Gastrocnemius medialis (tissue), 4 donors: ENCODE measurements around the gene LRFN5. TPM values are rescaled to one million over a fixed set of nuclear protein-coding genes. Genes with fewer than 3 reads are reported as not detected.

Experiments used
- ATAC-seq, 2 donors: fragments of 150-250 bp; one replicate each; pipeline ENCODE4 v1.9.1; 2016
- DNase-seq, 2 donors: peaks; one replicate each; pipeline ENCODE4 v3.0.0-alpha.2; 2019
- H3K27ac ChIP-seq, 4 donors: fragments of 200-600 bp; sonication (generic); 1 replicate in 1 of 4; 2 replicates in 3 of 4; pipeline ENCODE4 v1.5.1; 2016 to 2018; ENCODE audit warnings: mild to moderate bottlenecking in 2 of 4, moderate library complexity in 1 of 4
- H3K27me3 ChIP-seq, 3 donors: fragments of 200-600 bp; sonication (generic) in 2 of 3; 1 replicate in 1 of 3; 2 replicates in 2 of 3; pipeline versions ENCODE4 v1.5.1 to v1.6.0; 2016 to 2019; ENCODE audit warnings: mild to moderate bottlenecking in 1 of 3, moderate library complexity in 1 of 3
- H3K36me3 ChIP-seq, 2 donors: fragments of 200-600 bp; sonication (generic) in 1 of 2; one replicate each; pipeline ENCODE4 v1.5.1; 2017 to 2018
- H3K4me1 ChIP-seq, 2 donors: fragments of 200-600 bp; sonication (generic) in 1 of 2; one replicate each; pipeline ENCODE4 v1.5.1; 2016 to 2017; ENCODE audit warnings: mild to moderate bottlenecking in 2 of 2
- H3K4me3 ChIP-seq, 4 donors: fragments of 200-600 bp; sonication (generic) in 3 of 4; 1 replicate in 1 of 4; 2 replicates in 3 of 4; pipeline ENCODE4 v1.5.1; 2016 to 2019; ENCODE audit warnings: mild to moderate bottlenecking in 2 of 4
- H3K9me3 ChIP-seq, 3 donors: fragments of 200-600 bp; sonication (generic) in 2 of 3; 1 replicate in 1 of 3; 2 replicates in 2 of 3; pipeline ENCODE4 v1.5.1; 2016 to 2019
- POLR2A ChIP-seq, 2 donors: fragments of 450-650 bp; IDR thresholded peaks; one replicate each; pipeline ENCODE4 v1.6.1; 2017; ENCODE audit warnings: antibody characterized with exemption in 2 of 2, mild to moderate bottlenecking in 2 of 2, moderate library complexity in 2 of 2
- in situ Hi-C, 4 donors: fragments of 200-750 bp; cut with MboI; loops; one replicate each; pipeline versions ENCODE4 v1.15.0 to v1.8.0; 2017; ENCODE audit warnings: low sequenced_read_pairs in 4 of 4
- intact Hi-C: fragments of 100-400 bp; cut with DNase I; formaldehyde crosslinking; loops from one replicate; pipeline ENCODE4 v1.15.1; 2023; ENCODE audit warnings: low total_unique reads
- total RNA-seq, 4 donors: library from RNA; depleted of rRNA; stranded (reverse); fragments of >200 nt; gene quantifications; one replicate each; pipeline versions ENCODE4 v1.1.0 to v1.2.3, GENCODE V29; 2016
- TF ChIP-seq, protein P1 (sequence below), 5 experiments: fragments of 450-650 bp in 3 of 5; fragments of 200-600 bp in 2 of 5; sonication (generic) in 2 of 5; IDR thresholded peaks in 4 of 5; conservative IDR thresholded peaks in 1 of 5; 1 replicate in 4 of 5; 2 replicates in 1 of 5; pipeline ENCODE4 v1.5.1; 2016 to 2019; ENCODE audit warnings: antibody characterized with exemption in 5 of 5, mild to moderate bottlenecking in 3 of 5, moderate library complexity in 3 of 5

LRFN5 gene
- total RNA-seq, 4 donors from 2014 or later: 0.22 to 0.51 (median 0.33) TPM; not detected in 1

- H3K27ac ChIP-seq: no peak overlapping the region
- intact Hi-C loops (no loop called here), in situ Hi-C loops (no loop called here)
- DNase-seq: no peak
- TF ChIP-seq POLR2A (IDR thresholded peaks at IDR 0.05): no peak
- TF ChIP-seq, protein P1, sequence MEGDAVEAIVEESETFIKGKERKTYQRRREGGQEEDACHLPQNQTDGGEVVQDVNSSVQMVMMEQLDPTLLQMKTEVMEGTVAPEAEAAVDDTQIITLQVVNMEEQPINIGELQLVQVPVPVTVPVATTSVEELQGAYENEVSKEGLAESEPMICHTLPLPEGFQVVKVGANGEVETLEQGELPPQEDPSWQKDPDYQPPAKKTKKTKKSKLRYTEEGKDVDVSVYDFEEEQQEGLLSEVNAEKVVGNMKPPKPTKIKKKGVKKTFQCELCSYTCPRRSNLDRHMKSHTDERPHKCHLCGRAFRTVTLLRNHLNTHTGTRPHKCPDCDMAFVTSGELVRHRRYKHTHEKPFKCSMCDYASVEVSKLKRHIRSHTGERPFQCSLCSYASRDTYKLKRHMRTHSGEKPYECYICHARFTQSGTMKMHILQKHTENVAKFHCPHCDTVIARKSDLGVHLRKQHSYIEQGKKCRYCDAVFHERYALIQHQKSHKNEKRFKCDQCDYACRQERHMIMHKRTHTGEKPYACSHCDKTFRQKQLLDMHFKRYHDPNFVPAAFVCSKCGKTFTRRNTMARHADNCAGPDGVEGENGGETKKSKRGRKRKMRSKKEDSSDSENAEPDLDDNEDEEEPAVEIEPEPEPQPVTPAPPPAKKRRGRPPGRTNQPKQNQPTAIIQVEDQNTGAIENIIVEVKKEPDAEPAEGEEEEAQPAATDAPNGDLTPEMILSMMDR (IDR thresholded peaks at IDR 0.05 in 4 of 5, conservative IDR thresholded peaks at IDR 0.05 in 1 of 5): no peak
- H3K9me3 ChIP-seq: no peaks in the 10 kb centered on the region
- no peaks in the 10 kb centered on the region for H3K36me3 ChIP-seq
- no peaks in the 10 kb centered on the region for H3K4me1 ChIP-seq
- no peaks in the 10 kb centered on the region for H3K27me3 ChIP-seq
- ATAC-seq: no peak
- no peak overlapping the region for H3K4me3 ChIP-seq
These were observed 203.7 kb downstream of the LRFN5 start for GRCh38 chr14:41810362-41810761.

GRCh38 chr14:41817626-41818025 is 210.9 kb downstream of the LRFN5 start:
- intact Hi-C loops: no loop called here
- ATAC-seq: no peak
- H3K9me3 ChIP-seq: no peaks in the 10 kb centered on the region
- no peak overlapping the region for H3K27ac ChIP-seq
- DNase-seq: no peak
- H3K36me3 ChIP-seq: no peaks in the 10 kb centered on the region
- in situ Hi-C loops: no loop called here
- H3K27me3 ChIP-seq: no peaks in the 10 kb centered on the region
- H3K4me1 ChIP-seq: no peaks in the 10 kb centered on the region
- H3K4me3 ChIP-seq: no peak overlapping the region
- no peak for TF ChIP-seq POLR2A (IDR thresholded peaks at IDR 0.05)
- TF ChIP-seq, protein P1 (IDR thresholded peaks at IDR 0.05 in 4 of 5, conservative IDR thresholded peaks at IDR 0.05 in 1 of 5): no peak

DNA sequence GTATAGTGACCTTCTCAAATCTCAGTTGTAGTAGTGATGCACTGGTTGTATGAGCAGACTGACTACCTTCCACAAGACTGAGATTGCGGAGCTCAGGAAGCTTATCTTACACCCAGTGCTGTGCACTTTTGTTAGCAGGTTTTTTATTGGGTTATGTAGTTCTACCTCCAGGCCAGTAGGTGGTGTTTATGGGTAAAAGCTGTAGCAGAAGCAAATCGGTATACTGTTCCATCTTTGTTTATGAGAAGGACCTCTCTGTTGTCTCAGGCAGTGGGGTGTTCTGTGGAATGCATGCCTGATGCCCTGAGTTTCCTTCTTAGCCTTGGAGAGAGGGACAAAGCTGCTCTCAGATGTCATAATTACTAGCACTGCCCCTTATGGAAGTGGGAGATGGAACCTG is 217.8 kb downstream of the LRFN5 start:
- Histone ChIP-seq H3K27me3 (no peaks in the 10 kb centered on the region), H3K4me3 (no peak overlapping the region), H3K36me3 (no peaks in the 10 kb centered on the region), H3K9me3 (no peaks in the 10 kb centered on the region), H3K27ac (no peak overlapping the region), H3K4me1 (no peaks in the 10 kb centered on the region)
- TF ChIP-seq, protein P1 (IDR thresholded peaks at IDR 0.05 in 4 of 5, conservative IDR thresholded peaks at IDR 0.05 in 1 of 5): no peak
- TF ChIP-seq POLR2A (IDR thresholded peaks at IDR 0.05): no peak
- intact Hi-C loops (no loop called here), in situ Hi-C loops (no loop called here)
- DNase-seq (no peak), ATAC-seq (no peak)

DNA sequence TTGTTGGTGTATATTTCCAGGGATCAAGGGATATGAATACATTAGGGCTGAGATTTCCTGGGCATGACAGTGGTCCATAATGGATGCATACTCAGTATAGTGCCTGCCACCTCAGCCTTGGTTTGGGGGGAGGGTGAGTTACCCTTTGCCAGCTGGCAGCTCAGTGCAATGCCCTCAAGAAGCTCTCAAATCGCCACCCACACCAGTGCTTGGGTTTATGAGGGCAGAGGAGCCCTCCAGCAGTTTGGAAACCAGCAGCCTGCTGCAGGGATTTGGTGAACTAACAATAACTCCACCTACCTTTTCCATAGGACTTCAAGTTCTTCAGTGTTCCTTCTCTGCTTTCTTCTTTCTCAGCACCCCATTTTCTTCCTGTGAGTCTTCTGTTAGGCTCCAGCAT is 218.9 kb downstream of the LRFN5 start:
- no peak overlapping the region for H3K27ac ChIP-seq
- no peak for ATAC-seq
- intact Hi-C loops: no loop called here
- TF ChIP-seq, protein P1 (IDR thresholded peaks at IDR 0.05 in 4 of 5, conservative IDR thresholded peaks at IDR 0.05 in 1 of 5): no peak
- TF ChIP-seq POLR2A (IDR thresholded peaks at IDR 0.05): no peak
- H3K36me3 ChIP-seq: no peaks in the 10 kb centered on the region
- in situ Hi-C loops: no loop called here
- no peak overlapping the region for H3K4me3 ChIP-seq
- DNase-seq: no peak
- no peaks in the 10 kb centered on the region for H3K4me1 ChIP-seq
- no peaks in the 10 kb centered on the region for H3K27me3 ChIP-seq
- H3K9me3 ChIP-seq: no peaks in the 10 kb centered on the region

GRCh38 chr14:41830714-41831406 is 224.2 kb downstream of the LRFN5 start:
- H3K27ac ChIP-seq: no peak overlapping the region
- H3K4me1 ChIP-seq: no peaks in the 10 kb centered on the region
- no peak overlapping the region for H3K4me3 ChIP-seq
- in situ Hi-C loops (no loop called here), intact Hi-C loops (no loop called here)
- TF ChIP-seq, protein P1 (IDR thresholded peaks at IDR 0.05 in 4 of 5, conservative IDR thresholded peaks at IDR 0.05 in 1 of 5): no peak
- no peak for TF ChIP-seq POLR2A (IDR thresholded peaks at IDR 0.05)
- DNase-seq (no peak), ATAC-seq (no peak)
- H3K27me3 ChIP-seq: no peaks in the 10 kb centered on the region
- no peaks in the 10 kb centered on the region for H3K36me3 ChIP-seq
- no peaks in the 10 kb centered on the region for H3K9me3 ChIP-seq
